ENCODE data around the gene CPSF3. TPM values are rescaled to one million over a fixed set of nuclear protein-coding genes. Genes with fewer than 3 reads are reported as not detected.

CPSF3 gene
- total RNA-seq, 2 donors from 2014 or later = 75.0 to 85.2 TPM

- Mint-ChIP-seq H3K4me1 (peaks cover 6% of the 10 kb centered on the region), H3K4me3 (no peak overlapping the region), H3K27ac (no peak overlapping the region), H3K36me3 (ENCODE audit: low read depth) (peaks cover 5% of the 10 kb centered on the region), H3K9me3 (no peaks in the 10 kb centered on the region), H3K27me3 (ENCODE audit: insufficient read depth) (no peaks in the 10 kb centered on the region)
- H3K36me3 ChIP-seq (ENCODE audit: control insufficient read depth, insufficient read depth, low read length) = peaks cover 9% of the 10 kb centered on the region
- H3K4me1 ChIP-seq (ENCODE audit: control insufficient read depth, insufficient read depth, low read length) = no peaks in the 10 kb centered on the region
- DNase-seq = no peak
- H3K27ac ChIP-seq (ENCODE audit: low read depth, low read length) = peak overlapping the region; percentile 54
- no peak overlapping the region for H3K4me3 ChIP-seq (ENCODE audit: low read length)
- no peak for TF ChIP-seq CTCF (conservative IDR thresholded peaks at IDR 0.05)
- H3K9me3 ChIP-seq (ENCODE audit: control insufficient read depth, low read length) = no peaks in the 10 kb centered on the region
- no peak overlapping the region for H3K9ac ChIP-seq (ENCODE audit: extremely low read depth, low read length, poor library complexity, severe bottlenecking)
- no peaks in the 10 kb centered on the region for H3K27me3 ChIP-seq (ENCODE audit: control insufficient read depth, insufficient read depth, low read length, poor library complexity, severe bottlenecking)
- WGBS, 2 experiments (ENCODE audit: insufficient coverage in 1 of 2, insufficient read length in 1 of 2) = 84 to 91% methylated on average over 8 to 13 of the region's 13 CpGs
These were observed 16.7 kb upstream of the CPSF3 start for GRCh38 chr2:9406529-9407362.

DNA sequence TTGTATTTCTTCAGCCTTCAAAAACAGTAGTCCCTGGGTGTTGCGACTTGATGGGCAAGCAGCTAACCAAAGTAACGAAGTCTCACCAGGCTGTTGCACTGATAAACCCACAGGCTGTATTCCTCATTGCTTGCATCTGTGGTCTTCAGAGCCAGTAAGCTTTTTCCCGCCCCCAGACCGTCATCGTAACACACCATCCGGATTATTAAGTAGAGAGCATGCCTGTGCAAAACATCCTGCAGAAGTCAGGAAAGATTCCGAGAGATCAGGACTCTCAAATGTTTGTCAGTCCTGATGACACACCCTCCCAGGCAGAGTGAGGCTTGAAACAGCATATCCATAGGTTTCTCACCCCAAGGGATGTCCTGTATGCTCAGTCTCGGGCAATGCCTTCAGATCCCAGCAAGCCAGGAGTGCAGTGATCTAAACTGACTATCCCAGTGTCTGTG, 16.1 kb upstream of the CPSF3 start:
- no peaks in the 10 kb centered on the region for H3K9me3 Mint-ChIP-seq
- H3K9ac ChIP-seq (ENCODE audit: extremely low read depth, low read length, poor library complexity, severe bottlenecking) = no peak overlapping the region
- no peak for TF ChIP-seq CTCF (conservative IDR thresholded peaks at IDR 0.05)
- 90 to 94% methylated on average over 8 of the region's 8 CpGs for WGBS, 2 experiments (ENCODE audit: insufficient coverage in 1 of 2, insufficient read length in 1 of 2)
- no peaks in the 10 kb centered on the region for H3K9me3 ChIP-seq (ENCODE audit: control insufficient read depth, low read length)
- H3K27ac ChIP-seq (ENCODE audit: low read depth, low read length) = peak overlapping the region; percentile 54
- no peak overlapping the region for H3K4me3 ChIP-seq (ENCODE audit: low read length)
- peaks cover 9% of the 10 kb centered on the region for H3K36me3 ChIP-seq (ENCODE audit: control insufficient read depth, insufficient read depth, low read length)
- H3K27ac Mint-ChIP-seq = no peak overlapping the region
- no peak for DNase-seq
- H3K27me3 ChIP-seq (ENCODE audit: control insufficient read depth, insufficient read depth, low read length, poor library complexity, severe bottlenecking) = no peaks in the 10 kb centered on the region
- H3K4me3 Mint-ChIP-seq = no peak overlapping the region
- H3K4me1 Mint-ChIP-seq = peaks cover 6% of the 10 kb centered on the region
- no peaks in the 10 kb centered on the region for H3K27me3 Mint-ChIP-seq (ENCODE audit: insufficient read depth)
- no peaks in the 10 kb centered on the region for H3K4me1 ChIP-seq (ENCODE audit: control insufficient read depth, insufficient read depth, low read length)
- peaks cover 10% of the 10 kb centered on the region for H3K36me3 Mint-ChIP-seq (ENCODE audit: low read depth)

- DNase-seq = no peak
- Mint-ChIP-seq H3K9me3 (no peaks in the 10 kb centered on the region), H3K4me1 (peaks cover 6% of the 10 kb centered on the region), H3K27me3 (ENCODE audit: insufficient read depth) (no peaks in the 10 kb centered on the region), H3K36me3 (ENCODE audit: low read depth) (peaks cover 13% of the 10 kb centered on the region), H3K27ac (no peak overlapping the region), H3K4me3 (no peak overlapping the region)
- H3K9me3 ChIP-seq (ENCODE audit: control insufficient read depth, low read length) = no peaks in the 10 kb centered on the region
- H3K36me3 ChIP-seq (ENCODE audit: control insufficient read depth, insufficient read depth, low read length) = peaks cover 4% of the 10 kb centered on the region
- no peak overlapping the region for H3K4me3 ChIP-seq (ENCODE audit: low read length)
- H3K4me1 ChIP-seq (ENCODE audit: control insufficient read depth, insufficient read depth, low read length) = no peaks in the 10 kb centered on the region
- 93 to 96% methylated on average over 8 to 9 of the region's 9 CpGs for WGBS, 2 experiments (ENCODE audit: insufficient coverage in 1 of 2, insufficient read length in 1 of 2)
- H3K27ac ChIP-seq (ENCODE audit: low read depth, low read length) = no peak overlapping the region
- TF ChIP-seq CTCF (conservative IDR thresholded peaks at IDR 0.05) = no peak
- H3K27me3 ChIP-seq (ENCODE audit: control insufficient read depth, insufficient read depth, low read length, poor library complexity, severe bottlenecking) = no peaks in the 10 kb centered on the region
- no peak overlapping the region for H3K9ac ChIP-seq (ENCODE audit: extremely low read depth, low read length, poor library complexity, severe bottlenecking)
These were observed 14.8 kb upstream of the CPSF3 start for GRCh38 chr2:9408641-9409151.

All from endodermal cell (in vitro differentiated cells).